Parathyroid adenoma (tissue), 2 donors: ENCODE data around the gene NMRAL1.

Source experiments
- H2AFZ ChIP-seq: fragments of 300-600 bp; sonication (generic); one replicate; pipeline ENCODE4 v1.7.0; 2017; ENCODE audit warnings: antibody characterized with exemption, mild to moderate bottlenecking
- H3K27ac ChIP-seq: fragments of 300-600 bp; sonication (generic); one replicate; pipeline ENCODE4 v1.7.0; 2017
- H3K27me3 ChIP-seq: fragments of 300-600 bp; sonication (generic); one replicate; pipeline ENCODE4 v1.7.0; 2017; ENCODE audit warnings: low read length; ENCODE audit not compliant: control insufficient read depth, insufficient read depth
- H3K36me3 ChIP-seq: fragments of 300-600 bp; sonication (generic); one replicate; pipeline ENCODE4 v1.7.0; 2017; ENCODE audit warnings: low read length; ENCODE audit not compliant: control insufficient read depth, insufficient read depth
- H3K4me1 ChIP-seq: fragments of 300-600 bp; sonication (generic); one replicate; pipeline ENCODE4 v1.7.0; 2017; ENCODE audit warnings: control low read depth
- H3K4me2 ChIP-seq: fragments of 300-600 bp; sonication (generic); one replicate; pipeline ENCODE4 v1.7.0; 2017; ENCODE audit warnings: low read length
- H3K4me3 ChIP-seq: fragments of 300-600 bp; sonication (generic); one replicate; pipeline ENCODE4 v1.7.0; 2017; ENCODE audit warnings: low read depth, low read length
- H3K79me2 ChIP-seq: fragments of 300-600 bp; sonication (generic); one replicate; pipeline ENCODE4 v1.7.0; 2017; ENCODE audit warnings: control low read depth
- H3K9ac ChIP-seq: fragments of 300-600 bp; sonication (generic); one replicate; pipeline ENCODE4 v1.7.0; 2017; ENCODE audit warnings: mild to moderate bottlenecking
- H3K9me3 ChIP-seq: fragments of 300-600 bp; sonication (generic); one replicate; pipeline ENCODE4 v1.7.0; 2017; ENCODE audit warnings: low read length; ENCODE audit not compliant: control insufficient read depth
- TF ChIP-seq, protein P1 (sequence below): fragments of 300-600 bp; sonication (generic); IDR thresholded peaks from one replicate; pipeline ENCODE4 v1.7.0; 2017; ENCODE audit warnings: antibody characterized with exemption, mild to moderate bottlenecking
- donor health status: primary hyperparathyroidism.

Gene NMRAL1

DNA sequence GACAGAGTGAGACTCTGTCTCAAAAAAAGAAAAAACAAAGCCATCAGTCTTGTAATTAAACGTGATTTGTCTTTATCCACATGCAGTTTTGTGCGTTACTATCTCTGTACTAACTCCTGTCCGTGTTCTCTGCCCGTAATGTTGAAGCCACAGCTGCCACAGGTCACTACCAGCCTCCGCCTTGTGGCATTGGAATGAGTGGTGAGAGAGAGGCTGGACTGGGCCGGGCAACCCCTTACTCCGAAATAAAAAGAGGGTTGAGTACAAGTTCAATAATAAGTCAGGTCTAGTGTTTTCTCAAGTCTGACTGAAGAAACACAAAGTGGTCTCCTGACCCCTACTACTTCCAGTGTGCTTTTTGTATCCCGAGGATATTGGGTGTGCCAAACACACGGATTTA is 43.4 kb downstream of the NMRAL1 start:
- H2AFZ ChIP-seq, result no peak overlapping the region
- H3K79me2 ChIP-seq, result peaks cover 45% of the 10 kb centered on the region
- H3K4me2 ChIP-seq, result no peak overlapping the region
- no peak overlapping the region for H3K4me3 ChIP-seq
- H3K27ac ChIP-seq, result no peak overlapping the region
- peaks cover 3% of the 10 kb centered on the region for H3K4me1 ChIP-seq
- H3K27me3 ChIP-seq, result no peaks in the 10 kb centered on the region
- TF ChIP-seq, protein P1, sequence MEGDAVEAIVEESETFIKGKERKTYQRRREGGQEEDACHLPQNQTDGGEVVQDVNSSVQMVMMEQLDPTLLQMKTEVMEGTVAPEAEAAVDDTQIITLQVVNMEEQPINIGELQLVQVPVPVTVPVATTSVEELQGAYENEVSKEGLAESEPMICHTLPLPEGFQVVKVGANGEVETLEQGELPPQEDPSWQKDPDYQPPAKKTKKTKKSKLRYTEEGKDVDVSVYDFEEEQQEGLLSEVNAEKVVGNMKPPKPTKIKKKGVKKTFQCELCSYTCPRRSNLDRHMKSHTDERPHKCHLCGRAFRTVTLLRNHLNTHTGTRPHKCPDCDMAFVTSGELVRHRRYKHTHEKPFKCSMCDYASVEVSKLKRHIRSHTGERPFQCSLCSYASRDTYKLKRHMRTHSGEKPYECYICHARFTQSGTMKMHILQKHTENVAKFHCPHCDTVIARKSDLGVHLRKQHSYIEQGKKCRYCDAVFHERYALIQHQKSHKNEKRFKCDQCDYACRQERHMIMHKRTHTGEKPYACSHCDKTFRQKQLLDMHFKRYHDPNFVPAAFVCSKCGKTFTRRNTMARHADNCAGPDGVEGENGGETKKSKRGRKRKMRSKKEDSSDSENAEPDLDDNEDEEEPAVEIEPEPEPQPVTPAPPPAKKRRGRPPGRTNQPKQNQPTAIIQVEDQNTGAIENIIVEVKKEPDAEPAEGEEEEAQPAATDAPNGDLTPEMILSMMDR, result no peak
- H3K9ac ChIP-seq, result no peak overlapping the region
- H3K9me3 ChIP-seq, result no peaks in the 10 kb centered on the region
- H3K36me3 ChIP-seq, result no peaks in the 10 kb centered on the region

DNA sequence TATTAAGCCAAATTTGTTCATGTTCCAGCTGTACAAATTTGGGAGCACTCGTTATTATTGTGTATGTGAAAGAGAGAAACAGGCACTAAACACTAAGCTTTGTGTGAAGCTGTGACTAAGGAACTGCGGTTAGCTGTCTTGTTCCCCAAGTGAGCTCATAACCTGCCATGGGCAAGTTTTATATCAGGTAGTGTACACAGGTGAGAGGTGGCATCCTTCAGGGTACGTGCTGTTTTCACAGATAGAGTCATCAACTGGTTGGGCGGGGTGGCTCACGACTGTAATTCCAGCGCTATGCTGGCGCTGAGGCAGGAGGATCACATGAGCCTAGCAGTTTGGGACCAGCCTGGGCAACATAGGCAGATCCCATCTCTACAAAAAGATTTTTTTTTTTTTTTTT is 45.9 kb downstream of the NMRAL1 start:
- no peaks in the 10 kb centered on the region for H3K36me3 ChIP-seq
- H3K9ac ChIP-seq, result no peak overlapping the region
- no peak overlapping the region for H3K4me2 ChIP-seq
- TF ChIP-seq, protein P1, result no peak
- peaks cover 7% of the 10 kb centered on the region for H3K4me1 ChIP-seq
- H3K79me2 ChIP-seq, result peaks cover 45% of the 10 kb centered on the region
- H3K27me3 ChIP-seq, result no peaks in the 10 kb centered on the region
- H2AFZ ChIP-seq, result no peak overlapping the region
- no peak overlapping the region for H3K27ac ChIP-seq
- H3K4me3 ChIP-seq, result no peak overlapping the region
- no peaks in the 10 kb centered on the region for H3K9me3 ChIP-seq

DNA sequence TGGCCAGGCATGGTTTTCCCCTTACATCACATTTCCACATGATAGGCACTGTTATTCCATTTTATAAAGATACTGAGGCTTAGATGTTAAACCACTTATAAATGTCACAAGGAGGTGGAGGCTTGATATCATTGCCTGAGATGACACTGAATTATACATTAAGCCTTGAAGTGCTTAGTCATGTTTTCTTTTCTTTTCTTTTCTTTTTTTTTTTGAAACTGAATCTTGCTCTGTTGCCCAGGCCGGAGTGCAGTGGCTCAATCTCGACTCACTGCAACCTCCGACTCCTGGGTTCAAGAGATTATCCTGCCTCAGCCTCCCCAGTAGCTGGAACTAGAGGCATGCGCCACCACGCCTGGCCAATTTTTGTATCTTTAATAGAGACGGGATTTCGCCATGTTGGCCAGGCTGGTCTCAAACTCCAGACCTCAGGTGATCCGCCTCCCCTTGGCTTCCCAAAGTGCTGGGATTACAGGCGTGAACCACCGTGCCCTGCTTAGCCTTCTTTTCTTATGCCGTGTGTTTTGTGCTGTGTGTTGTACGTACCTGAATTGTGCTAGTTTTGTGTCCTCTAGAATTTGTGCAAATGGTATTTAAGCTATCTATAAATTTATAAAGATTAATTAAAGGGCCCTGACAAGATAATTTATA is 47.6 kb downstream of the NMRAL1 start:
- Histone ChIP-seq H3K4me2 (peak overlapping the region; percentile 78), H3K4me1 (peaks cover 7% of the 10 kb centered on the region), H3K79me2 (peaks cover 41% of the 10 kb centered on the region), H3K4me3 (peak overlapping the region; percentile 89), H3K27ac (peak overlapping the region; percentile 98), H3K36me3 (no peaks in the 10 kb centered on the region), H3K9me3 (no peaks in the 10 kb centered on the region), H2AFZ (no peak overlapping the region), H3K27me3 (no peaks in the 10 kb centered on the region), H3K9ac (no peak overlapping the region)
- TF ChIP-seq, protein P1, result no peak

DNA sequence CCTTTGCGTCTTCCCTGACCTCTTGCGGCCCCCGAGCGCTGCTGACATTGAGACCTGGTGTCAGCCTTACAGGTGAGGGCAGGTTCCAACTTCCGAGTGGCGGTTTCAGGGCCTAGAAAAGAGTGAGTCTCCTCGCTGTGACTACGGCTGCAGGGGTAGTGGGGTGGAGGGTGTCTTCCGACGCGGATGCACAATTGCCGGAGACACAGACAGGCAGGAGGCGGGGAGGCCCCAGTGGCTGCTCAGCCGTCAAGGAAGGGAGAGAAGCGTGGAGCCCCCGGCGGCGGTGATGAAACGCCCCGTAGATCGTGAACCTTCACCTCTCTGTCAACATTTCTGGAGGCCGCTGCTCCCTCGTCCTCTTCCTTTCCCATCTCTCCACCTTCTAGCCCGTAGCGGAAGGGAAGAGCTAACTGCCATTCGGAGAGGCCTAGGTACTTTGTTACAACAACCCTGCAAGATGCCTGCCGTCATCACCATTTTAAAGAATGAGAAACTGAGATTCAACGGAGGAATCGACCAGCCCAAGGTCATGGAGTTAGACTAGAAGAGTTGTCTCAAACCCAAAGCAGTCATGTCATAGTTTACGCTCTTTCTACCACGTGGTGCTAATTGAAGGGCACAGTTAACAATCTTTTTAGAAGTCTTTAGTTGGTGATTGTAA is 48.3 kb downstream of the NMRAL1 start:
- Histone ChIP-seq H3K27me3 (no peaks in the 10 kb centered on the region), H3K27ac (peak overlapping the region; percentile 98), H3K4me2 (peak overlapping the region; percentile 78), H3K9me3 (no peaks in the 10 kb centered on the region), H3K79me2 (peaks cover 34% of the 10 kb centered on the region), H3K36me3 (no peaks in the 10 kb centered on the region), H3K9ac (no peak overlapping the region), H3K4me1 (peaks cover 7% of the 10 kb centered on the region), H2AFZ (peak overlapping the region; percentile 91), H3K4me3 (peak overlapping the region; percentile 89)
- TF ChIP-seq, protein P1, result no peak
